IMR-90 (cell line): ENCODE measurements around the gene HPS4. TPM values are rescaled to one million over a fixed set of nuclear protein-coding genes. Genes with fewer than 3 reads are reported as not detected.
"Not testable (repeated sequence)": the region's sequence is repeated elsewhere in the genome, so short reads cannot be mapped to it uniquely, and the experiment has no call there.

Source experiments
- ATAC-seq: fragments of 200-7000 bp; cut with Tn5 transposase; 2 replicates; pipeline ENCODE4 v1.9.1; 2020; ENCODE audit warnings: low read depth, mild to moderate bottlenecking, moderate library complexity
- BruUV-seq: library from RNA; stranded (reverse); fragments of 400-500 nt; replicated peaks from 2 replicates; lab custom pipeline; 2021; lab: Mats Ljungman, UMichigan
- CTCF ChIA-PET: fragments of 300-600 bp; formaldehyde crosslinking; extraction: SDS; loops from one replicate; lab custom pipeline; 2021; ENCODE audit warnings: antibody characterized with exemption; lab: Yijun Ruan, JAX
- POLR2A ChIA-PET: fragments of 300-600 bp; sonication (Branson Sonifier 250); formaldehyde crosslinking; loops from one replicate; lab custom pipeline; 2022; ENCODE audit warnings: antibody characterized with exemption; ENCODE audit not compliant: unreplicated experiment; lab: Charles Lee
- DNase-seq: peaks from one replicate; pipeline ENCODE4 v3.0.0; 2013
- H2AFZ ChIP-seq: replicated peaks from 2 replicates; pipeline ENCODE3; 2013; ENCODE audit warnings: low read length, mild to moderate bottlenecking; ENCODE audit not compliant: poor library complexity
- H2AK5ac ChIP-seq: 2 replicates; pipeline ENCODE4 v1.6.1; 2013; ENCODE audit warnings: low read depth, low read length, inconsistent platforms
- H2AK9ac ChIP-seq: replicated peaks from 2 replicates; pipeline ENCODE3; 2013; ENCODE audit warnings: mild to moderate bottlenecking, low read depth, low read length, moderate library complexity; ENCODE audit not compliant: poor library complexity
- H2BK120ac ChIP-seq: 2 replicates; pipeline ENCODE4 v1.6.1; 2013; ENCODE audit warnings: low read depth, low read length, inconsistent platforms
- H2BK15ac ChIP-seq: 3 replicates; pipeline ENCODE4 v1.6.1; 2013; ENCODE audit warnings: low read depth, low read length, inconsistent platforms
- H2BK20ac ChIP-seq: 2 replicates; pipeline ENCODE4 v1.6.1; 2013; ENCODE audit warnings: low read depth, mild to moderate bottlenecking, inconsistent platforms, low read length, moderate library complexity
- H2BK5ac ChIP-seq: 2 replicates; pipeline ENCODE4 v1.6.1; 2013; ENCODE audit warnings: mild to moderate bottlenecking, low read depth, low read length, inconsistent platforms; ENCODE audit not compliant: poor library complexity, severe bottlenecking
- H3K14ac ChIP-seq: replicated peaks from 2 replicates; pipeline ENCODE4 v1.6.1; 2013; ENCODE audit warnings: low read depth, low read length, inconsistent platforms
- H3K18ac ChIP-seq: 2 replicates; pipeline ENCODE4 v1.6.1; 2013; ENCODE audit warnings: low read depth, low read length, control low read depth
- H3K23ac ChIP-seq: 2 replicates; pipeline ENCODE4 v1.6.1; 2013; ENCODE audit warnings: low read depth, low read length, inconsistent platforms
- H3K27ac ChIP-seq: 2 replicates; pipeline ENCODE4 v1.5.1; 2013; ENCODE audit warnings: mild to moderate bottlenecking, control low read depth, low read length; ENCODE audit not compliant: insufficient read depth
- H3K27me3 ChIP-seq: 2 replicates; pipeline ENCODE4 v1.6.1; 2013; ENCODE audit warnings: low read length; ENCODE audit not compliant: control insufficient read depth, insufficient read depth
- H3K36me3 ChIP-seq: 2 replicates; pipeline ENCODE4 v1.6.1; 2013; ENCODE audit warnings: low read length, mixed read lengths; ENCODE audit not compliant: control insufficient read depth, insufficient read depth
- H3K4ac ChIP-seq: 2 replicates; pipeline ENCODE4 v1.6.1; 2013; ENCODE audit warnings: low read depth, low read length, inconsistent platforms
- H3K4me1 ChIP-seq: 2 replicates; pipeline ENCODE4 v1.6.1; 2013; ENCODE audit warnings: low read length, mixed read lengths; ENCODE audit not compliant: control insufficient read depth, insufficient read depth
- H3K4me2 ChIP-seq: 2 replicates; pipeline ENCODE4 v1.6.1; 2013; ENCODE audit warnings: low read depth, mild to moderate bottlenecking, control low read depth, low read length, moderate library complexity
- H3K4me3 ChIP-seq: 2 replicates; pipeline ENCODE4 v1.5.1; 2013; ENCODE audit warnings: low read depth, mild to moderate bottlenecking, control low read depth, low read length, moderate library complexity; ENCODE audit not compliant: insufficient read depth
- H3K56ac ChIP-seq: 2 replicates; pipeline ENCODE4 v1.6.1; 2013; ENCODE audit warnings: low read length, inconsistent platforms; ENCODE audit not compliant: insufficient read depth; ENCODE audit errors: extremely low read depth
- H3K79me1 ChIP-seq, 2 experiments: 2 replicates each; pipeline ENCODE4 v1.6.1; 2013; ENCODE audit warnings: low read length in 2 of 2, inconsistent platforms in 1 of 2, low read depth in 1 of 2
- H3K9ac ChIP-seq: 2 replicates; pipeline ENCODE4 v1.6.1; 2013; ENCODE audit warnings: low read depth, low read length, control low read depth
- H3K9me1 ChIP-seq: 2 replicates; pipeline ENCODE4 v1.6.1; 2013; ENCODE audit warnings: low read length, inconsistent platforms; ENCODE audit not compliant: insufficient read depth
- H3K9me3 ChIP-seq: 2 replicates; pipeline ENCODE4 v1.6.1; 2013; ENCODE audit warnings: low read length; ENCODE audit not compliant: control insufficient read depth, insufficient read depth
- H4K20me1 ChIP-seq: 2 replicates; pipeline ENCODE4 v1.6.1; 2013; ENCODE audit warnings: low read length, inconsistent platforms; ENCODE audit not compliant: insufficient read depth
- H4K5ac ChIP-seq: 2 replicates; pipeline ENCODE4 v1.6.1; 2013; ENCODE audit warnings: mild to moderate bottlenecking, low read depth, low read length, control low read depth
- H4K8ac ChIP-seq, 2 experiments: 2 replicates each; pipeline ENCODE4 v1.6.1; 2013; ENCODE audit warnings: low read depth in 2 of 2, low read length in 2 of 2, control low read depth in 1 of 2, inconsistent platforms in 1 of 2
- H4K91ac ChIP-seq: 2 replicates; pipeline ENCODE4 v1.6.1; 2013; ENCODE audit warnings: low read depth, low read length, inconsistent platforms; ENCODE audit not compliant: insufficient read depth
- WGBS, 2 experiments: methylation state at CpG; one replicate each; pipeline versions ENCODE4 v1.1.5 to v1.1.7; 2013; ENCODE audit warnings: missing lambda C conversion rate in 2 of 2; ENCODE audit not compliant: insufficient read length in 1 of 2; ENCODE audit errors: extremely low coverage in 2 of 2; 5-methylcytosine and 5-hydroxymethylcytosine counted together
- dilution Hi-C: fragments of 300-500 bp; cut with HindIII; formaldehyde crosslinking; loops from one replicate; pipeline ENCODE4 v1.14.3; 2018; ENCODE audit warnings: low sequenced_read_pairs; ENCODE audit not compliant: unreplicated experiment
- in situ Hi-C: fragments of 300-500 bp; cut with MboI; formaldehyde crosslinking; loops from 3 replicates; pipeline ENCODE4 v1.14.3; 2019; ENCODE audit warnings: low sequenced_read_pairs, inconsistent platforms, mixed read lengths
- intact Hi-C: fragments of 100-400 bp; cut with micrococcal nuclease; formaldehyde crosslinking; loops from 2 replicates; pipeline ENCODE4 v1.10.0; 2022
- polyA plus RNA-seq, 3 experiments: library from polyadenylated mRNA; depleted of rRNA; stranded (reverse); fragments of >200 nt; gene quantifications; 2 replicates each; pipeline ENCODE4 v1.2.3, GENCODE V29; 2012; ENCODE audit warnings: low replicate concordance in 1 of 3
- total RNA-seq: library from RNA; depleted of rRNA; stranded (reverse); fragments of >200 nt; gene quantifications from 2 replicates; pipeline ENCODE4 v1.2.3, GENCODE V29; 2012

The HPS4 gene
- total and polyA plus RNA-seq, 2 of the 4 experiments (the other 2 are of a cell fraction): 15.8 to 19.0 TPM

- not testable (repeated sequence) for H4K20me1 ChIP-seq
Measured at GRCh38 chr22:26528518-26528917, 44.9 kb upstream of the HPS4 start.

More at GRCh38 chr22:26528518-26528917, 44.9 kb upstream of the HPS4 start:
- dilution Hi-C loops, H3K18ac ChIP-seq, DNase-seq, H4K91ac ChIP-seq, H3K9me1 ChIP-seq, H3K14ac ChIP-seq, H2BK20ac ChIP-seq, H3K4me3 ChIP-seq, POLR2A ChIA-PET, H2AK5ac ChIP-seq, H2BK15ac ChIP-seq, H2BK120ac ChIP-seq, H3K56ac ChIP-seq, CTCF ChIA-PET, ATAC-seq, H3K4me2 ChIP-seq, H3K27ac ChIP-seq, H2BK5ac ChIP-seq, H3K9me3 ChIP-seq, H4K5ac ChIP-seq, in situ Hi-C loops, H3K9ac ChIP-seq, H2AK9ac ChIP-seq, H4K8ac ChIP-seq, intact Hi-C loops, H2AFZ ChIP-seq, H3K23ac ChIP-seq, BruUV-seq, H3K4ac ChIP-seq, H3K4me1 ChIP-seq, H3K27me3 ChIP-seq: not testable (repeated sequence)
- Histone ChIP-seq H3K36me3 (peaks cover 21% of the 10 kb centered on the region), H3K79me1 (peaks cover 0 to 16% of the 10 kb centered on the region in 2 experiments; a peak in 3 of 4 replicates)
- WGBS, 2 experiments: no CpG with 5 or more reads among the region's 9 CpGs
